Muscle layer of colon (tissue), 2 donors: ENCODE data around the gene GNAI2.
"Not testable (repeated sequence)": the region's sequence is repeated elsewhere in the genome, so short reads cannot be mapped to it uniquely, and the experiment has no call there.

Experiments used
- H3K27ac ChIP-seq: one replicate; pipeline ENCODE4 v1.7.0; 2013; ENCODE audit warnings: low read depth, mild to moderate bottlenecking, low read length, moderate library complexity
- H3K27me3 ChIP-seq, 2 donors: one replicate each; pipeline ENCODE4 v1.7.0; 2013; ENCODE audit warnings: low read length in 2 of 2, mild to moderate bottlenecking in 2 of 2; ENCODE audit not compliant: insufficient read depth in 2 of 2, control insufficient read depth in 1 of 2
- H3K36me3 ChIP-seq: one replicate; pipeline ENCODE4 v1.7.0; 2013; ENCODE audit warnings: mild to moderate bottlenecking, low read length; ENCODE audit not compliant: insufficient read depth
- H3K4me1 ChIP-seq: one replicate; pipeline ENCODE4 v1.7.0; 2013; ENCODE audit warnings: mild to moderate bottlenecking, low read length; ENCODE audit not compliant: insufficient read depth
- H3K4me3 ChIP-seq, 2 donors: one replicate each; pipeline ENCODE4 v1.7.0; 2013; ENCODE audit warnings: low read length in 2 of 2, low read depth in 1 of 2, mild to moderate bottlenecking in 1 of 2, moderate library complexity in 1 of 2
- H3K9ac ChIP-seq: one replicate; pipeline ENCODE4 v1.7.0; 2013; ENCODE audit warnings: low read length
- H3K9me3 ChIP-seq: one replicate; pipeline ENCODE4 v1.7.0; 2013; ENCODE audit warnings: mild to moderate bottlenecking, low read length
- donor health status: abdominal sarcoma.
- donor health status: Adenocarcinoma of cecum.

GNAI2 gene

DNA sequence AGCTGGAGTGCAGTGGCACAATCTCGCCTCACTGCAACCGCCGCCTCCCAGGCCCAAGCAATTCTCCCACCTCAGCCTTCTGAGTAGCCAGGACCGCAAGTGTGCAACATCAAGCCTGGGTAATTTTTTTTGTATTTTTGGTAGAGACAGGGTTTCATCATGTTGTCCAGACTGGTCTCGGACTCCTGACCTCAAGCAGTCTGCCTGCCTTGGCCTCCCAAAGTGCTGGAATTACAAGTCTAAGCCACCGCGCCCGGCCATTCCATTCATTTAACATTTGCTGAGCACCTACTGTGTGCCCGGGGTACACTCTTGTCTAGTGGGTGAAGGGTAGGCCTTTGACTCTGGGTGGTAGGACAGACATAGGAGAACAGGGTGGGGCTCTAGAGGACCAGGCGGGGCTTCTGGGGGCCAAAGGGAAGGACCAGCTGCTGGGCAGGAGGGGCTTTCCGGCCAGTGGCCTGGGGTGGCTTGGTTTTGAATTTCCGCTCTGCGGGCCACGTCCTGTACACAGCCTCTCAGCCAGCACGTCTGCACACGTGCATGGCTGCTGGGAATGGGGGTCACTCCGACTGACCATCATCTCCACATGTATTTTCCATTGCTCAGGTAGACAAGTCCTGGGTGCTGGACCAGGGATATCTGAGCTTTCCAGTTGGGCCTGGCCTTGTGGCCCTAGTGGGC lies 28.5 kb upstream of the GNAI2 start:
- Histone ChIP-seq H3K4me1 (no peaks in the 10 kb centered on the region), H3K4me3 (no peak overlapping the region), H3K9ac (no peak overlapping the region), H3K9me3 (no peaks in the 10 kb centered on the region), H3K36me3 (no peaks in the 10 kb centered on the region), H3K27ac (no peak overlapping the region), H3K27me3 (peaks cover 22 to 36% of the 10 kb centered on the region in 2 donors)

DNA sequence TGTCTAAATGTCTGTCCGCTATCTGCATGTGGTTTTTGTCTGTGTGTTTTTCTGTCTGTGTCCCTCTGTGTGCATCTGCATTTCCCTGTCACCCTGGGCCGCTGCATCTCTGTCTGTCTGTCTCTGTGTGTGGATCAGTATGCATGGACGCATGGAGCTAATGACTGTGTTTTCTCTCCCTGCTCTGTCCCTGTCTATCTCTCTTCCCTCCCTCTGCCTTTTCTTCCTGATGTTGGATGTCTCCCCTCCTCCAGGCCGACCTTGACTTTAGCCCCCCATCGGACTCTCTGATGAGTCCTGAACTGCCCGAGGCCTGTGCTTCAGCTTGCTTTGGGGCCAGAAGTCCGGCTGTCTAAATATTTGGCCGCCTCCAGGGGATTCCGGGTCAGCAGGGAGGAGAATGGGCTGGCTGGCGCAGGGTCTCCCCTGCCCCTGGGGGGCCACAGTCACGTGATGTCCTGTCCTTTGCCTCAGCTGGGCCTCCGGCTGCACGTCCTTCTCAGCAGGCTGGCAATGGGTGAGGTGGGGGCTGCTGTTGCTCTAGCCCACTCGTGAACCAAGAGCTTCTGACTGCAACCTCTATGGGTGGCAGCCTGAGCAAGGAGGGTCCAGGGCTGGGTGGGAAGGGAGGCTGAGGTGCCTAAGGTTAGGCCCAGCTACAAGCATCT lies 27.2 kb upstream of the GNAI2 start:
- Histone ChIP-seq H3K4me1 (no peaks in the 10 kb centered on the region), H3K27ac (no peak overlapping the region)

GRCh38 chr3:50210176-50210509 lies 25.9 kb upstream of the GNAI2 start:
- Histone ChIP-seq H3K36me3 (no peaks in the 10 kb centered on the region), H3K4me3 (no peak overlapping the region), H3K9me3 (no peaks in the 10 kb centered on the region), H3K4me1 (no peaks in the 10 kb centered on the region), H3K27me3 (peaks cover 7 to 11% of the 10 kb centered on the region in 2 donors), H3K9ac (no peak overlapping the region), H3K27ac (no peak overlapping the region)

More for the DNA sequence above, 27.2 kb upstream of the GNAI2 start:
- Histone ChIP-seq H3K27me3 (peaks cover 16 to 23% of the 10 kb centered on the region in 2 donors), H3K4me3 (no peak overlapping the region), H3K36me3 (no peaks in the 10 kb centered on the region), H3K9ac (no peak overlapping the region), H3K9me3 (no peaks in the 10 kb centered on the region)

DNA sequence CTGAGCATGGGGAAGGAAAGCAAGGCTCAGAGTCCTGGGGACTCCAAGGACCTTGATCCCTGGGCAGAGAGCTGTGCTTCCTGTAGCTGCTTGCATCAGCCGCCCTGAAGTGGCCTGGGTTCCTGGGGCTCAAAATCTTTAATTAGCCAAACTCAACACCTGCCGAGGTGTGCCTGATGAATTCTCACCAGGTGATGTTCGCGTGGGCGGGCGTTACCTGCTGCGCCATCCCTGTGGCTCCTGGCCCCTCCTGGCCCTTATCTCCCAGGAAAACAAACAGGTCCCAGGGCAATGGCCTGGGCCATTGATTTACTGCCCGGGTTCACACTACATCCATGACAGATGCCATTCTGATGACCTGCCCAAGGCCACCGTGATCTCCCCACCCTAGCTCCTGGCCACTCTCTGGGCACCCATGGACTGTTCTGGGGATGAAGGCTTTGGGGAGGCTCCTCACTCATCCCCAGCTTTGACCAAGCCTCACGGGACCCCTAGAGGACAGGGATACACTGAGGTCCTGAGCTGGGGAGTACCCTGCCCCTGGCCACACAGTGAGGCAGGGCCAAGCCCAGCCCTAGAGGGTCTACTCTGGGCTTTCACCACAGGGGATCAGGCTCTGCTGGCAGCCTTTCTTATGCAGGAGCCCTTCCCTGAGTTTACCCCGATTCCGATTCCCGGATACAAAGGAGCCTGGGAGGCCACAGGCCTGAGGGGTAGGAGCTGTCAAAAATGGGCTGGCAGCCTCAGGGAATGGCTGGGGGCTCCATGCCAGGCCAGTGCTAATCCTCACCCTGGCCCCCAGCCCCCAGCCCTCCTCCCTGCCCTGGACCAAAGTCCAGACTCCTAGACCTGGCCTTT lies 25.3 kb upstream of the GNAI2 start:
- H3K27me3 ChIP-seq: peaks cover 5 to 7% of the 10 kb centered on the region in 2 donors
- H3K9ac ChIP-seq: no peak overlapping the region
- H3K4me3 ChIP-seq: no peak overlapping the region
- no peaks in the 10 kb centered on the region for H3K4me1 ChIP-seq
- no peaks in the 10 kb centered on the region for H3K9me3 ChIP-seq
- H3K36me3 ChIP-seq: no peaks in the 10 kb centered on the region
- no peak overlapping the region for H3K27ac ChIP-seq

DNA sequence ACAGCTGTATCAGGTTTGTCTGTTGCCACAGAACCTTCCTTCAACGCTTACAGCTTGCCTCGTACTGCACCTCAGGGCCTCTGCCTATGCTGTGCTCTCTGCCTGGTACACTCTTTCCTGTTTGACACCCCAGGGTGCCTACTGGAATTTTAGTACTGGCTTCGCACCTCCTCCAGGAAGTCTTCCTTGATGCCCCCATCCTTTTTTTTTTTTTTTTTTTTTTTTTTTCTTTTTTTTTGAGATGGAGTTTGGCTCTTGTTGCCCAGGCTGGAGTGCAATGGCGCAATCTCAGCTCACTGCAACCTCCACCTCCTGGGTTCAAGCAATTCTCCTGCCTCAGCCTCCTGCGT lies 24.7 kb upstream of the GNAI2 start:
- not testable (repeated sequence) for H3K27me3 ChIP-seq, H3K9ac ChIP-seq, H3K9me3 ChIP-seq, H3K27ac ChIP-seq, H3K4me3 ChIP-seq, H3K36me3 ChIP-seq, H3K4me1 ChIP-seq

GRCh38 chr3:50211930-50212329 lies 24.1 kb upstream of the GNAI2 start:
- no peak overlapping the region for H3K4me3 ChIP-seq
- H3K27me3 ChIP-seq: no peaks in the 10 kb centered on the region
- H3K27ac ChIP-seq: no peak overlapping the region
- no peaks in the 10 kb centered on the region for H3K4me1 ChIP-seq
- H3K9ac ChIP-seq: no peak overlapping the region
- no peaks in the 10 kb centered on the region for H3K36me3 ChIP-seq
- no peaks in the 10 kb centered on the region for H3K9me3 ChIP-seq

- H3K27ac ChIP-seq: no peak overlapping the region
These were observed 23.5 kb upstream of the GNAI2 start for GRCh38 chr3:50212502-50212901.

DNA sequence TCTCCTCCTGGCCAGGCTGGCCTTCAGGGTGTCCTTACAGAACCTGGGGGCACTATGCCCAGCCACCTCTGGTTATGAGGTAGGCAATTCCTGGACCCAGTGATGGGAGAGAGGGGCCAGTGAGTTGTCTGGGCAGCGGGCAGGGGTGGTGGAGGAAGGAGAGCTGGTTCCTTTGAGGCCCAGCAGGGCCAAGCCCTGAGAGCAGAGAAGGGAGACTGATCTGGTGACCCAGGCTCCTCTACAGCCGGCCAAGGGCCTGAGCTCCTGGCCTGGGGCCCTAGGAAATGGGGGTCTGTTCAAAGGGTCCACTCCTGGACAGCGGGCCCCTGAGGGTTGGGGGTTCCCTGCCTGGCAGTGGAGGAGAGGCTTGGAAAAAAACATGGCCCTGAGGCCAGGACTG lies 23.0 kb upstream of the GNAI2 start:
- Histone ChIP-seq H3K9ac (no peak overlapping the region), H3K27me3 (no peaks in the 10 kb centered on the region)

More at GRCh38 chr3:50212502-50212901, 23.5 kb upstream of the GNAI2 start:
- Histone ChIP-seq H3K4me1 (no peaks in the 10 kb centered on the region), H3K27me3 (no peaks in the 10 kb centered on the region), H3K9ac (no peak overlapping the region), H3K9me3 (no peaks in the 10 kb centered on the region), H3K36me3 (no peaks in the 10 kb centered on the region), H3K4me3 (no peak overlapping the region)

GRCh38 chr3:50213373-50213772 lies 22.6 kb upstream of the GNAI2 start:
- Histone ChIP-seq H3K4me1 (no peaks in the 10 kb centered on the region), H3K9me3 (no peaks in the 10 kb centered on the region), H3K27ac (no peak overlapping the region), H3K9ac (no peak overlapping the region), H3K27me3 (no peaks in the 10 kb centered on the region), H3K4me3 (no peak overlapping the region), H3K36me3 (no peaks in the 10 kb centered on the region)

More for the DNA sequence above, 23.0 kb upstream of the GNAI2 start:
- H3K9me3 ChIP-seq: no peaks in the 10 kb centered on the region
- H3K27ac ChIP-seq: no peak overlapping the region
- no peaks in the 10 kb centered on the region for H3K4me1 ChIP-seq
- H3K4me3 ChIP-seq: no peak overlapping the region
- no peaks in the 10 kb centered on the region for H3K36me3 ChIP-seq

DNA sequence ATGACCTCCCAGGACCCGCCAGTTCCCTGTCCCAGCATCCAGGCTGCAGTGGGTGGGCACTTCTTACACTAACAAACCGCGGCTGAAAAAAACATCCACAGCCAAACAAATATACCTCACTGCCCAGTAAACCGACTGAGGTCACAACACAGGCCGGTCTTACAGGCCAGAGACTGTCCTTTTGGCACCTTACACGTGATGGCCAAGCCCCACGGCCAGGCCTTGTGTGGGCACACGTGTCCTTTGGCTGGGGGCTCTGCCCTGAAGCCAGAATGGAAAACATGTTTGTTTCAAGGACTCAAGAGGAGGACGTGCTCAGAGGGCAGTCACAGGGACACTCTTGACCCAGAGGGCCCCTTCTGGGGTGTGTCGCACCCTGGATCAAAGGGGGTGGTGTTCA lies 21.2 kb upstream of the GNAI2 start:
- H3K27me3 ChIP-seq: no peaks in the 10 kb centered on the region
- no peak overlapping the region for H3K4me3 ChIP-seq
- H3K4me1 ChIP-seq: no peaks in the 10 kb centered on the region
- H3K9me3 ChIP-seq: no peaks in the 10 kb centered on the region
- no peak overlapping the region for H3K9ac ChIP-seq
- no peaks in the 10 kb centered on the region for H3K36me3 ChIP-seq
- no peak overlapping the region for H3K27ac ChIP-seq

DNA sequence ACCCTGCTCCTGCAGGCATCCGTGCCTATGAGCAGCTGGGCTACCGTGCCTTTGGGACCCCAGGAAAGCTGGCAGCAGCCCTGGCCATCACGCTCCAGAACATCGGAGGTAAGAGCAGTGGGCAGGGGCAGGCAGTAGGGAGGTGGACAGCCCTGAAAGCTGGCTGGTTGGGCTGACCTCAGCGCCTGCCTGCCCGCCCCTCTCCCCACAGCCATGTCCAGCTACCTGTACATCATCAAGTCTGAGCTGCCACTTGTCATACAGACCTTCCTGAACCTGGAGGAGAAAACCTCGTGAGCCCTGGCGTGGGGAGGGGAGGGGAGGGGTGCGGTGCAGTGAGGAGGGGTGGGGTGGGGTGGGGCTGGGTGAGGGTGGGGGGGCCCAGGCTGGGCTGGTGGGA lies 20.5 kb upstream of the GNAI2 start:
- no peaks in the 10 kb centered on the region for H3K36me3 ChIP-seq
- H3K27ac ChIP-seq: no peak overlapping the region
- no peak overlapping the region for H3K4me3 ChIP-seq
- no peaks in the 10 kb centered on the region for H3K9me3 ChIP-seq
- H3K4me1 ChIP-seq: no peaks in the 10 kb centered on the region
- no peak overlapping the region for H3K9ac ChIP-seq
- H3K27me3 ChIP-seq: no peaks in the 10 kb centered on the region
